ENCODE measurements around the gene LIPT1. TPM values are rescaled to one million over a fixed set of nuclear protein-coding genes. Genes with fewer than 3 reads are reported as not detected.

Gene LIPT1
- total and polyA plus RNA-seq, 2 of the 4 experiments (the other 2 are of a cell fraction) = 3.2 to 3.5 TPM

DNA sequence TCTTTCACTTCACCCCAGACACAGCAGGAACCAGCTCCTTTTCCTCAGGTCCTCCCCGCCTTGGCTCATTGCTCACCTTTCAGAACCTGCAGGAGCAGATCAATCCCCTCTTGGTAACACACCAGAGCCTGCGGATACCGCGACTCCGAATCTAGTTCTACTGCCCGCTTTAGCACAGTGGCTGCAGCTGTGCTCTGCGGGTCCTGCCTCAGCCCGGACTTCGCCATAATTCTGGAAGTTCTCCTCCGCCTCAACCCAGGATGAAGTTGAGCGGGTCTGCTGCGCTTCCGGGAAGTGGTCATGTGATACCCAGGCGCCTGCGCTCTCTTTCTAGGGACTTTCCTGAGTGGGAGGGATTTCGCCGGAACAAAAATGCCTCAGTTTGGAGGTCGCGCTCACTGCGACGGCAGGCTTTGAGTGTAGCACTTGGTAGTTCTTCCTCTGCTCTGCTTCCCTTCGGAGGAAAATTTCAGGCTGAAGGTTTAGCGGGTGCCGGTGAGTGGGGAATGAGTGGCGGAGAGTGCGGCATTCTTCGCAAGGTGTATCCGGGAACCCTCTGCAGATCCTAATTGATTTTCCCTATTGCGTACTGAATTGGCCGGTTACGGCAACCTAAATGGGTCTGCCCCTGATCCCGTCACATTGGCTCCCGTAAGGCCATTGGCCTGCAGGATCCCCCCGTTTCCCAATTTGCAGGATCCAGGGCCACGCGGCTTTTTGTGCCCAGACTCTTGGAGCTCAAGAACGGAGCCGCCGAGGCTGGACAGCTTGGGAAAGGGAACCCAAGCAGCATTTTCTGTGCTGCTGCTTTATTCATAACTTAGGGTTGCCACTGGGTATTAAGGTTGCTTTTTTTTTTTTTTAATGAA, 26.2 kb downstream of the LIPT1 start, which contains the start of the genes MITD1 and MRPL30:
TSS of gene MITD1 (minus strand) at position 304 of the 869 bp plus-strand sequence. CDS start at position 227, 77 bp downstream.
TSS of gene MRPL30 (plus strand) at position 430 of the 869 bp plus-strand sequence. CDS start 5,020 bp downstream, outside the sequence.
- no peaks in the 10 kb centered on the region for H3K27me3 ChIP-seq (ENCODE audit: control insufficient read depth, insufficient read depth, low read length)
- H3K9ac ChIP-seq (ENCODE audit: low read depth, low read length) = peak within 1 kb of the TSS; percentile 95
- peak within 1 kb of the TSS; percentile 74 for H2AK5ac ChIP-seq (ENCODE audit: low read depth, low read length)
- H3K79me1 ChIP-seq (ENCODE audit: low read depth in 1 of 2, low read length in 2 of 2) = peaks cover 27 to 40% of the 10 kb centered on the region in 2 experiments
- H3K14ac ChIP-seq (replicated peaks; ENCODE audit: low read depth, low read length) = peak within 1 kb of the TSS; percentile 86
- WGBS, 2 experiments (ENCODE audit: extremely low coverage in 2 of 2, insufficient read length in 1 of 2) = 0% methylated on average over 10 of the region's 39 CpGs; no CpG with 5 or more reads in 1 of the 2 experiments
- BruUV-seq (replicated peaks) = TSS peak; percentile 78
- intact Hi-C loops (cut with micrococcal nuclease) (loop anchor here (1.0 kb wide), 3 partner anchors 155 to 1079 kb away; partner anchors contain the start of genes REV1 and TXNDC9), dilution Hi-C loops (cut with HindIII; ENCODE audit: low sequenced_read_pairs, unreplicated experiment) (no loop called here), in situ Hi-C loops (cut with MboI; ENCODE audit: low sequenced_read_pairs) (loop anchor here (10.0 kb wide), 2 partner anchors 154 to 294 kb away; partner anchors contain the start of genes EIF5B and TXNDC9)
- no peaks in the 10 kb centered on the region for H3K9me3 ChIP-seq (ENCODE audit: control insufficient read depth, insufficient read depth, low read length)
- H3K56ac ChIP-seq (ENCODE audit: extremely low read depth, insufficient read depth, low read length) = peak within 1 kb of the TSS; percentile 91
- peak within 1 kb of the TSS; percentile 100 for H3K4me2 ChIP-seq (ENCODE audit: low read depth, low read length)
- no peaks in the 10 kb centered on the region for H4K20me1 ChIP-seq (ENCODE audit: insufficient read depth, low read length)
- no peaks in the 10 kb centered on the region; the same call in 1 of the 2 replicates for H3K9me1 ChIP-seq (ENCODE audit: insufficient read depth, low read length)
- peak within 1 kb of the TSS; percentile 51 for H3K18ac ChIP-seq (ENCODE audit: low read depth, low read length)
- POLR2A ChIA-PET (ENCODE audit: unreplicated experiment) = no interaction called here
- H3K4me1 ChIP-seq (ENCODE audit: control insufficient read depth, insufficient read depth, low read length) = no peaks in the 10 kb centered on the region; the same call in 1 of the 2 replicates
- H3K27ac ChIP-seq (ENCODE audit: insufficient read depth, low read length) = peak within 1 kb of the TSS; percentile 77
- peak within 1 kb of the TSS; percentile 64 for H4K91ac ChIP-seq (ENCODE audit: insufficient read depth, low read depth, low read length)
- H3K4me3 ChIP-seq (ENCODE audit: insufficient read depth, low read depth, low read length) = peak within 1 kb of the TSS; percentile 75
- H3K36me3 ChIP-seq (ENCODE audit: control insufficient read depth, insufficient read depth, low read length) = no peaks in the 10 kb centered on the region
- peak within 1 kb of the TSS; percentile 79 for H4K5ac ChIP-seq (ENCODE audit: low read depth, low read length)
- ATAC-seq (ENCODE audit: low read depth) (peak; percentile 97), DNase-seq (peak; percentile 96)
- H4K8ac ChIP-seq (ENCODE audit: low read depth in 2 of 2, low read length in 2 of 2) = peak within 1 kb of the TSS; percentile 56 to 99
- peak within 1 kb of the TSS; percentile 90 for H3K23ac ChIP-seq (ENCODE audit: low read depth, low read length)
- H2AFZ ChIP-seq (replicated peaks; ENCODE audit: low read length, poor library complexity) = peak within 1 kb of the TSS; percentile 99
- H2BK120ac ChIP-seq (ENCODE audit: low read depth, low read length) = peak within 1 kb of the TSS; percentile 54
- CTCF ChIA-PET = interaction anchor here (0.7 kb wide), 1 partner anchor 802 kb away, joined by 3 read pairs; no protein-coding TSS in a partner anchor
- H2BK5ac ChIP-seq (ENCODE audit: low read depth, low read length, poor library complexity, severe bottlenecking) = peak within 1 kb of the TSS; percentile 65
- peak within 1 kb of the TSS; percentile 83 for H3K4ac ChIP-seq (ENCODE audit: low read depth, low read length)
- H2AK9ac ChIP-seq (replicated peaks; ENCODE audit: low read depth, low read length, poor library complexity) = peak within 1 kb of the TSS; percentile 92
- H2BK15ac ChIP-seq (ENCODE audit: low read depth, low read length) = no peak within 1 kb of the TSS
- H2BK20ac ChIP-seq (ENCODE audit: low read depth, low read length) = 0 out of 2 replicates have a peak within 1 kb of the TSS, but pooled peaks have one; percentile 12
- TF ChIP-seq RAD21 (IDR thresholded peaks at IDR 0.05; ENCODE audit: low read length) (0 out of 2 replicates have a peak, but pooled peaks have one; percentile 10), FOS (IDR thresholded peaks at IDR 0.05; ENCODE audit: low read depth, low read length) (peak; percentile 6; the same call in 1 of the 2 replicates), MAZ (IDR thresholded peaks at IDR 0.05; ENCODE audit: borderline replicate concordance, low read depth, low read length) (peak; percentile 88), CEBPB (IDR thresholded peaks at IDR 0.05; ENCODE audit: low read depth, low read length) (peak; percentile 40), MAFK (IDR thresholded peaks at IDR 0.05; ENCODE audit: low read depth, low read length) (no peak), MXI1 (IDR thresholded peaks at IDR 0.05; ENCODE audit: borderline replicate concordance, low read depth, low read length) (peak; percentile 68; the same call in 1 of the 2 replicates), POLR2A (IDR thresholded peaks at IDR 0.05; ENCODE audit: low read depth, low read length) (peak; percentile 95), RCOR1 (IDR thresholded peaks at IDR 0.05; ENCODE audit: insufficient replicate concordance, low read length) (no peak), CTCF (conservative IDR thresholded peaks at IDR 0.05; ENCODE audit: low read depth, low read length) (no peak), RFX5 (IDR thresholded peaks at IDR 0.05; ENCODE audit: low read depth, low read length) (no peak)
- TF ChIP-seq, protein P1, sequence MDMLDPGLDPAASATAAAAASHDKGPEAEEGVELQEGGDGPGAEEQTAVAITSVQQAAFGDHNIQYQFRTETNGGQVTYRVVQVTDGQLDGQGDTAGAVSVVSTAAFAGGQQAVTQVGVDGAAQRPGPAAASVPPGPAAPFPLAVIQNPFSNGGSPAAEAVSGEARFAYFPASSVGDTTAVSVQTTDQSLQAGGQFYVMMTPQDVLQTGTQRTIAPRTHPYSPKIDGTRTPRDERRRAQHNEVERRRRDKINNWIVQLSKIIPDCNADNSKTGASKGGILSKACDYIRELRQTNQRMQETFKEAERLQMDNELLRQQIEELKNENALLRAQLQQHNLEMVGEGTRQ (IDR thresholded peaks at IDR 0.05; ENCODE audit: low read depth, low read length) = peak; percentile 96
- TF ChIP-seq, protein P2, sequence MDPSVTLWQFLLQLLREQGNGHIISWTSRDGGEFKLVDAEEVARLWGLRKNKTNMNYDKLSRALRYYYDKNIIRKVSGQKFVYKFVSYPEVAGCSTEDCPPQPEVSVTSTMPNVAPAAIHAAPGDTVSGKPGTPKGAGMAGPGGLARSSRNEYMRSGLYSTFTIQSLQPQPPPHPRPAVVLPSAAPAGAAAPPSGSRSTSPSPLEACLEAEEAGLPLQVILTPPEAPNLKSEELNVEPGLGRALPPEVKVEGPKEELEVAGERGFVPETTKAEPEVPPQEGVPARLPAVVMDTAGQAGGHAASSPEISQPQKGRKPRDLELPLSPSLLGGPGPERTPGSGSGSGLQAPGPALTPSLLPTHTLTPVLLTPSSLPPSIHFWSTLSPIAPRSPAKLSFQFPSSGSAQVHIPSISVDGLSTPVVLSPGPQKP (IDR thresholded peaks at IDR 0.05; ENCODE audit: borderline replicate concordance, low read depth, low read length) = 0 out of 2 replicates have a peak, but pooled peaks have one; percentile 11

Data from IMR-90 (cell line).